Bronchial epithelial cell (primary cell): ENCODE measurements around the gene RFPL3. TPM values are rescaled to one million over a fixed set of nuclear protein-coding genes. Genes with fewer than 3 reads are reported as not detected.
A peak's percentile ranks its signal among the peaks of the same experiment; 100 is the strongest.
"Not testable (repeated sequence)": the region's sequence is repeated elsewhere in the genome, so short reads cannot be mapped to it uniquely, and the experiment has no call there.

Source experiments
- DNase-seq: peaks from one replicate; pipeline ENCODE4 v3.0.0-alpha.2; 2010; ENCODE audit warnings: low read depth
- FAIRE-seq: peaks from 2 replicates; lab custom pipeline; 2011; peaks lifted over from hg19 to GRCh38; lab: Jason Lieb, UNC
- H3K27me3 ChIP-seq: 2 replicates; pipeline ENCODE4 v1.5.1; 2011; ENCODE audit warnings: low read length; ENCODE audit not compliant: control insufficient read depth, insufficient read depth
- H3K36me3 ChIP-seq: 2 replicates; pipeline ENCODE4 v1.5.1; 2011; ENCODE audit warnings: low read length; ENCODE audit not compliant: control insufficient read depth, insufficient read depth
- H3K4me3 ChIP-seq: 2 replicates; pipeline ENCODE4 v1.5.1; 2011; ENCODE audit warnings: mild to moderate bottlenecking, low read depth, low read length, control low read depth
- total RNA-seq: library from RNA; depleted of rRNA; stranded (reverse); fragments of >200 nt; gene quantifications from 2 replicates; pipeline ENCODE4 v1.2.1, GENCODE V29; 2014
- TF ChIP-seq, protein P1 (sequence below): IDR thresholded peaks from 2 replicates; pipeline ENCODE4 v1.5.1; 2011; ENCODE audit warnings: mild to moderate bottlenecking, moderate library complexity, low read length, control low read depth, inconsistent platforms; ENCODE audit not compliant: insufficient read depth, severe bottlenecking

Gene RFPL3
- total RNA-seq, 1 donor from 2014 or later, result not detected

- no peak for DNase-seq
- FAIRE-seq, result no peak
- TF ChIP-seq, protein P1, sequence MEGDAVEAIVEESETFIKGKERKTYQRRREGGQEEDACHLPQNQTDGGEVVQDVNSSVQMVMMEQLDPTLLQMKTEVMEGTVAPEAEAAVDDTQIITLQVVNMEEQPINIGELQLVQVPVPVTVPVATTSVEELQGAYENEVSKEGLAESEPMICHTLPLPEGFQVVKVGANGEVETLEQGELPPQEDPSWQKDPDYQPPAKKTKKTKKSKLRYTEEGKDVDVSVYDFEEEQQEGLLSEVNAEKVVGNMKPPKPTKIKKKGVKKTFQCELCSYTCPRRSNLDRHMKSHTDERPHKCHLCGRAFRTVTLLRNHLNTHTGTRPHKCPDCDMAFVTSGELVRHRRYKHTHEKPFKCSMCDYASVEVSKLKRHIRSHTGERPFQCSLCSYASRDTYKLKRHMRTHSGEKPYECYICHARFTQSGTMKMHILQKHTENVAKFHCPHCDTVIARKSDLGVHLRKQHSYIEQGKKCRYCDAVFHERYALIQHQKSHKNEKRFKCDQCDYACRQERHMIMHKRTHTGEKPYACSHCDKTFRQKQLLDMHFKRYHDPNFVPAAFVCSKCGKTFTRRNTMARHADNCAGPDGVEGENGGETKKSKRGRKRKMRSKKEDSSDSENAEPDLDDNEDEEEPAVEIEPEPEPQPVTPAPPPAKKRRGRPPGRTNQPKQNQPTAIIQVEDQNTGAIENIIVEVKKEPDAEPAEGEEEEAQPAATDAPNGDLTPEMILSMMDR, result no peak
- Histone ChIP-seq H3K36me3 (no peaks in the 10 kb centered on the region), H3K4me3 (no peak overlapping the region), H3K27me3 (no peaks in the 10 kb centered on the region)
Observed at GRCh38 chr22:32353292-32353691, 4.4 kb upstream of the RFPL3 start.

DNA sequence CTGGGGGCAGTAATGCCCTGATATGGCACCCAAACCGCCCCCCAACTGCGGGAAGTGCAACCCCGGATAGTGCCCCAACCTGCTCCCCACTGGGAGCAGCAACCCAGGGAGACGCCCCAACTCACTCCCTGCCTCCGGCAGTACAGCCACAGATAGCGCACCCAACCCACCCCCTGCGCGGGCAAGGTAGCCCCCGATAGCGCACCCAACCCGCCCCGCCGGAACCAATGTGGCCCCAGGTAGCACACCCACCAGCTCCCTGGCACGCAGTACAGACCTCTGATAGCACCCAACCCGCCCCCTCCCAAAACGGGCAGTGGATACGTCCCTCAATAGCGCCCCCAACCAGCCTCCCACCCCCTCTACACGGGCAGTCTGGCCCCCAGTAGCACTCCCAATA lies 3.8 kb upstream of the RFPL3 start:
- DNase-seq (no peak), FAIRE-seq (no peak)
- Histone ChIP-seq H3K36me3 (no peaks in the 10 kb centered on the region), H3K4me3 (no peak overlapping the region), H3K27me3 (no peaks in the 10 kb centered on the region)
- TF ChIP-seq, protein P1, result no peak

DNA sequence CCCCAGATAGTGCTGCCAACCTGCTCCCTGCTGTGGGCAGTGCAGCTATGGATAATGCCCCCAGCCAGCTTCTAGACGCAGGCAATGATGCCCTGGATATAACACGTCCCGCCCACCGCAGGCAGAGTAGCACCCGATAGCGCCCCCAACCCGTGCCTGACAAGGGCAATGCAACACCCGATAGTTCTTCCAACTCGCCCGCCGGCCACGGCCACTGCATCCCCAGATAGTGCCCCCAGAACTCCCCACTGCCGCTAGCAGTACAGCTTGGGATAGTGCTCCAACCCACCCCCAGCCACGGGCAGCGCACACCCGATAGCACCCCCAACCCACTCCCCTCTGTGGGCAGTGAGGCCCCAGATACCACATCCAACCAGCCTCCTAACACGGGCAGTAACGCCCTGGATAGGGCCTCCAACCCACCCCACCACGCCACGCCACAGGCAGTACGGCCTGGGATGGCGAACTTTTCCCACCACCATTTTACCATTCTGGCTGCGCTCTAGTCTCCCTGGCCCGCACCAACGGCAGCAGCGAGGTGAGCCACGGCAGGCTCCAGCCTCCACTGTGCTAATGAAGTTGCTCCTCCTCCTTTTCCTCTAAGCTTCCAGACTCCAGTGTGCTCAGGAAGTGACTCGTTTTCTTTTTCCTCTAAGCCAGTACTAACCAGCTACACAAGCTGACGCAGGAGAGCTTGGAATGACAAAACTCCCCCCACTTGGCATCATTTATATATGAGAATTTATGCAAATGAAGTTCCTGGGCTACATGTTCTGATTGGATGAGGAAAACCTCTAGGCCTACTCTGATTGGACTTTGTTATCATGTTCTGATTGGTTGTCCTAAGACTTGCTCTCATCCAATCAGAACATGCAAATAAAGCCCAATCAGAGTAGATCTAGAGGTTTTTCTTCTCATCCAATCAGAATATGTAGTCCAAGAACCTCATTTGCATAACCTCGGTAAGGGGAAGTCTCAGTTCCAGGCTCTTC lies 3.0 kb upstream of the RFPL3 start:
- Histone ChIP-seq H3K27me3 (no peaks in the 10 kb centered on the region), H3K36me3 (no peaks in the 10 kb centered on the region), H3K4me3 (no peak overlapping the region)
- FAIRE-seq (no peak), DNase-seq (peak; percentile 63)
- TF ChIP-seq, protein P1, result no peak

- no peak for FAIRE-seq
- Histone ChIP-seq H3K36me3 (no peaks in the 10 kb centered on the region), H3K4me3 (no peak overlapping the region), H3K27me3 (no peaks in the 10 kb centered on the region)
- peak; percentile 28 for DNase-seq
- TF ChIP-seq, protein P1, result peak; percentile 44
Observed at GRCh38 chr22:32355760-32356159, 1.9 kb upstream of the RFPL3 start.

GRCh38 chr22:32360096-32360495 lies 2.4 kb downstream of the RFPL3 start:
- H3K36me3 ChIP-seq, H3K27me3 ChIP-seq, FAIRE-seq, DNase-seq, H3K4me3 ChIP-seq: not testable (repeated sequence)

GRCh38 chr22:32361257-32361656 lies 3.6 kb downstream of the RFPL3 start:
- DNase-seq, result no peak
- H3K4me3 ChIP-seq, result no peak overlapping the region
- FAIRE-seq, result no peak
- no peaks in the 10 kb centered on the region for H3K36me3 ChIP-seq
- TF ChIP-seq, protein P1, result no peak
- no peaks in the 10 kb centered on the region for H3K27me3 ChIP-seq
